Fibroblast of skin of right biceps (primary cell): ENCODE measurements around the gene NDUFS7.

Experiments
- DNase-seq: peaks from one replicate; pipeline ENCODE4 v3.0.0-alpha.2; 2013

NDUFS7 gene

DNA sequence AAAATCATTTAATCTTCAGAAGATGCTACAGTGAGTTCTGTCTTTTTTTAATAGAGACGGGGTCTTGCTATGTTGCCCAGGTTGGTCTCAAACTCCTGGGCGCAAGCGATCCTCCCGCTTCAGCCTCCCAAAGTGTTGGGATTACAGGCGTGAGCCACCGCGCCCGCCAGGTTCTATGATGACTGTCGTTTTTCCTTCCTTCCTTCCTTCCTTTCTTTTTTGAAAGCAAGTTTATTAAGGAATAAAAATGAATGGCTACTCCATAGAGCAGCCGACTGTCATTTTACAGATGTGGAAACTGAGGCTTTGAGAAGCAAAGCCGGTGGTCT, 18.1 kb downstream of the NDUFS7 start:
- no peak for DNase-seq

GRCh38 chr19:1402411-1403070, 18.8 kb downstream of the NDUFS7 start:
- no peak for DNase-seq

DNA sequence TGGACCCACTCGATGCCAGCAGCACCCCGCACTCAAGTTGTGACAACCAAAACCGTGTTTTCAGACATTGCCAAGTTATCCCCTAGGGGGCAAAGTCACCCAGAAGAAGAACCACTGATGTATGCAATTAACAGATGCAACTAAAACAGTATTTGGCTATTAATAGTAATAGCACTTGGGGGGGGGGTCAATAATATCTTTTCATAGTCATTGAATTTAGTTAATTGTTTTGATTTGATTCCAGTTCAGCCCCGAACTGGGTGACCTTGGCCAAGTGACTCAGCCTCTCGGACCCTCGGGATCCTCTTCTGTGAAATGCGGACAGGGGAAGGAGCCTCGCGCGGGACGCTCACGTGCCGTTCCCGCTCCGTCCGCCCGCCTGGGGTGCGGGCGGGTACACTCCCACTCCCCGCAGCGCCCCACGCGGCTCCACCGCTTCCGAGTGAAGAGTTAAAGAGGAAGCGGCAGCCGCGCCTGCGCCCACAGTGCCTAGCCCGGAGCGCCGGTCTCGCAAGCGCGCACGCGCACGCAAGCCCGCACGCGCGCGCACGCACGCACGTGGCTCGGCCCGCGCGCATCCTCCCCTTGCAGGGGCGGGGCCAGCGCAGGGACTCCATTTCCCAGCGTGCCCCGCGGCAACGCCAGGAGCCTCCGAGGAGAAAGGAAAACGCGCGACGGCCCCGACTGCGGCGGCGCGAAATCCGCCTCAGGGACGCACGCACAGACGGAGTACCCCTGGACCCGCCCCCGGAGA, 23.2 kb downstream of the NDUFS7 start:
- peak; percentile 99 for DNase-seq

DNA sequence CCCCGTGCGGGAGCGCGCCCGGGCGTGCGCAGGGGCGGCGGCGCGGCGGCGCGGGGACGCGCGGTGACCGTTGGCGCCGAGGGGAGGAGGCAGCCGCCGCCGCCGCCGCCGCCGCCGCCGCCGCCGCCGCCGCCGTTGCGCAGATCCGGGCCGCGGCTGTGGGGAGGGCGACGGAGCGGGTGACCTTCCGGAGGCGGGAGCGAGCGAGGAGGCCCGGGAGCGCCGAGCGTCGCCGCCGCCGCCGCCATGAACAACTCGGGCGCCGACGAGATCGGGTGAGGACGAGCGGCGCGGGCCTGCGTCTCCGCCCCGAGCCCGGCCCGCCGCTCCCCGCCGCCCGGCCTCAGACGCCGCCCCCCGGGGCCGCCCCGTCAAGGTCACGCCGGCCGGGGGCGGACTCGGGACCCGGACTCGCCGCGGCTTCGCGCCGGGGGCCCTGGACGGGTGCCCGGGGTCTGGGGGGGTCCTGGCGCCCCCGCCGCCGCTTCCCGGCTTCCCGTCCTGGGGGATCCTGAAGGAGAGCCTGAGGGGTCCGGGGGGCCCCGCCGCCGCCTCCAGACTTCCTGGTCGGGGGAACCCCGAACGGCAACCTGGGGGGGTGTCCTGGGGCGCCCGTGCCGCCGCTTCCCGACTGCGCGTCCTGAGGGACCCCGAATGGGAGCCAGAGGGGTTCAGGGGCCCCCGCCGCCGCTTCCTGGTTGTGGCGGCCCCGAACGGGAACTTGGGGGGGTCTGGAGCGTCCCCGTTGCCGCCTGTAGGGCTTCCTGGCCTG, 24.0 kb downstream of the NDUFS7 start, which contains the start of gene DAZAP1:
Gene DAZAP1 (plus strand): TSS at position 59 of the 772 bp plus-strand sequence. CDS start 188 bp downstream, at position 247.
- DNase-seq: no peak

GRCh38 chr19:1408300-1409203, 24.8 kb downstream of the NDUFS7 start:
- peak; percentile 40 for DNase-seq

- no peak for DNase-seq
These were observed 25.7 kb downstream of the NDUFS7 start for GRCh38 chr19:1409204-1410005.

DNA sequence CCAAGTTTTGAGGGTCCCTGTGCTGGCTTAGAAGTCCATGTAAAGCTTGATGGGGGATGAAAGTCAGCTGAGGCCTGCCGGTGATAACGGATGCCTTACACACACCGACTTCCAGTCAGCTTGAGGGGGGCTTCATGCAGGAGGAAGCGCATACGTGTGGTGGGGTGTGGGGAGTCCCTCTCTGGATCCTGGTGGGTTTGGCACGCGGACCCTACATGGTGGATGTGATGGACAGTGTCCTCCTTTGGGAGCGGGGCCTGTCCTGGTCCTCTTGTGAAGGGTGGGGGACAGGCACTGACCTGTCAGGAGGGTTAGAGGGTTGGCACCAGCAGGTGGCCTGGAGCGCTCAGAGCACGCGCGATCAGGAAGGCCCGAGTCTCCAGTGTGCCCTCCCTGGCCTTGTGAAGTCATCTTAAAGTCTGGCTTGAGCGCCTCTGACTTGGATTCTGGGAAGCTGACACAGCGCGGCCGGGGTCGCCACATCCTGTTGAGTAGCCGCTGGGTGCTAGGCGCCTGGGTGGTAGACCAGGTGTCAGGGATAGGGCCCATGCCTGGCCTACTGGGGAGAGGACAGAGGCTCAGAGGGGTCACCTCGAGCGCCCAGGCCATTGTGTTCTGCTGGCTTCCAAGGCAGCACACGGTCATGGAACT, 26.6 kb downstream of the NDUFS7 start:
- peak; percentile 23 for DNase-seq

DNA sequence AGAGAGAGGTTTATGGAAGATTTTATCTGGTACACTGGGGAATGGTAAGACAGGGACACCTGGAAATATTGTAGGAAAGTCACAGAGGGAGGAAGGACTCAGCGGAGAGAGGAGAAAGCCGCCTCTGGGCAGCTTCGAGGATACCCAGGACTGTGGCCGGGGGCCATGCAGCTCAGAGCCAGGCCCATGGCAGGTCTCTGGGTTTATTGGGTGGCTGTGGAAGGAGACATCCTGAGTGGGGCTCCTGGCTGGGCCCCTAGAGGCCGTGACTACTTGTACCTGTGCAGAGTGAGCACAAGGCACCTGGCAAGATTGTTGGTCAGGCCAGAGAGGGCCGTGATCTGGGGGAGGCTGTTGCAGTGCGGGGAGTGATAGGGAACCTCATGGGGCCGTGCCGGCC, 27.1 kb downstream of the NDUFS7 start:
- no peak for DNase-seq

- DNase-seq: peak; percentile 40
These were observed 27.8 kb downstream of the NDUFS7 start for GRCh38 chr19:1411255-1412191.

DNA sequence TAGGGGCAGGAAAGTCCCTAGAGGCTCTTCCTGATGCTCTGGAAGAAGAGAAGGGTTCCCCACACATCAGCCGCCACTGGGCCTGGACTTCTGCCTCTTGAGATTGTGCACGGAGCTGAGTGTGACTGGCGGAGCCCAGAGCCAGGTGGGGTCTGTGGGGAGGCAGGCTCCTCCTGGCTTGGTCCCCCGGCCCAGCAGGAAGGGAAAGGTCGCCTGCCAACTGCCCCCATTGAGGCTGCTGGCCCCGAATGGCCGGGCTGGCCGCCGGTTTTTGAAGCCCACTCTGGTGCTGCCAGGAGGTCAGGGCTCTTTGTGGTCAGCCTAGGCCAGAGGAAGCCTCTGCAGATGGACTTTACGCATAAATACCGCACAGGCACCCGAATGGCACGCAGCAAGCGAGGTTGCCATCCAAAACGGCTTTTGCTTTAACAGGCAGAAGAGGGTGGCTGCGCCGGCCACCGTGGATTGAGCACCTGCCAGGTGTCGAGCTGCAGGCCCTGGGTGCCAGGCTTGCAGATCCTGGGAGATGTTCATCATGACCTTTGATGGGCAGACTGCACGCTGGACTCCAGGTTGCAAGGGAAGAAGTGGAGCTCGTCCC, 28.7 kb downstream of the NDUFS7 start:
- no peak for DNase-seq

GRCh38 chr19:1412995-1413800, 29.5 kb downstream of the NDUFS7 start:
- DNase-seq: no peak

DNA sequence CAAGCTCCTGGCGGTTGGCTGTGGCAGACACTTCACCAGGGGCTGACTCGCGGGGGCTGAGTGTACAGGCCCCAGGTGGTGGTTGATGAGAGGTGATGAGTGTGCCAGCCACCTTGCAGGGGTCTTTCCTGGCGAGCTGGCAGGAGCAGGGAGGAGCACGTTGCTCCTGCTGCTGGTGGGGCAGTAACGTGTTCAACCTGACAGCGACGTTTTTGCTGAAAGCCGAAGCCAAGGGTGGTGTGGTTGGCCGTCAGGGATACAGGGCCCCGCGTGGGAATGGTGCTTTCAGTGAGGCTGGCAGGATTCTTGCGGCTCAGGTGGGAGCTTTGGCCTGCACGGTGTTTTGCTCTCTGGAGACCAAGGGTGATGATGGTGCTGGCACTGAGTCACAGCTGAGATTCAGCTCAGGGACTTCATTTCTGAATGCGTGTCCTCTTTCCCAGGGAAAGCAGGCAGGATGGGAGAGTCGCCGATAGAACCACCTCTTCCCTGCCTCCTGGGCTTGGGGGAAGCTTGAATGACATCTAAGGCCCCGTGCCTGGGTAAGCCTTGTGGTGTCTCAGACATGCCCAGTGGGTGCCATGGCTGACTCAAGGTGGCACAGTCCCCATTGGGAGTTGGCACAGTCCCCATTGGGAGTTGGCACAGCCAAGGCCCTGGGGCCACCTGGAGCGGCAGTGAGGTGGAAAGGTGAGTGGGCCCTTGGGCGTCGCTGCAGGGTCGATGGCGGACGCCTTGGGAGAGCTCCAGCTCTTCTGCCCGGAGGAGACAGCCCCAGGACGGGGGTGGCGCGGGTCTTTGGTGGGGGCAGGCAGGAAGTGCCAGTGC, 32.5 kb downstream of the NDUFS7 start:
- peak; percentile 23 for DNase-seq

DNA sequence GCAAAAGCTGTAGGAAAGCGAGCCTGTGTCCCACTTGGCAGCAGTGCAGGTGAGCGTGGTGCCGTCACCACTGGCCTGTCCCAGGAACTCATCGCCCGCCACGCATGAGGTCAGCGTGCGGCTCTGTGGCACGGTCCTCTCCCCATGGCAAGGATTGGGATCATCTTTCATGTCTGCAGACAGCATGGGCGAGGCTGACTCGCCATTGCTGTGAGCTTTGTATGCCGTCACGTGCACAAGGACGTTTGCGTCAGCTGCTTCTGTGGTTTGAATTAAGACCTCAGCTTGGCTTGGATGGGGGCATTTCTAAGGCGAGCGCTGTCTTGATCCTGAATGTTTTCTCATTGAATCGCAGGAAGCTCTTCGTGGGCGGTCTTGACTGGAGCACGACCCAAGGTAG, 33.4 kb downstream of the NDUFS7 start:
- peak; percentile 63 for DNase-seq

- DNase-seq: no peak
These were observed 34.2 kb downstream of the NDUFS7 start for GRCh38 chr19:1417681-1418495.

- no peak for DNase-seq
These were observed 34.7 kb downstream of the NDUFS7 start for GRCh38 chr19:1418496-1418775.

- DNase-seq: no peak
These were observed 35.4 kb downstream of the NDUFS7 start for GRCh38 chr19:1418951-1419738.
